ENCODE measurements around the gene IRS1.

- TF ChIP-seq POLR2A (IDR thresholded peaks at IDR 0.05) (no peak), CTCF (IDR thresholded peaks at IDR 0.05) (no peak)
Measured at GRCh38 chr2:226694586-226695284, 104.9 kb downstream of the IRS1 start.
